Epithelial cell of esophagus (primary cell): ENCODE data around the gene DAPK2.

Source experiments
- DNase-seq: peaks from one replicate; pipeline ENCODE4 v3.0.0; 2010; ENCODE audit warnings: low read depth
- H3K4me3 ChIP-seq: 2 replicates; pipeline ENCODE4 v1.5.1; 2011; ENCODE audit warnings: mild to moderate bottlenecking, low read length, control low read depth
- CTCF ChIP-seq: IDR thresholded peaks from 2 replicates; pipeline ENCODE4 v1.5.1; 2011; ENCODE audit warnings: low read depth, mild to moderate bottlenecking, low read length, control low read depth, inconsistent platforms; ENCODE audit not compliant: insufficient read depth; ENCODE audit errors: missing control alignments

DAPK2 gene

GRCh38 chr15:63915873-63916771 is 130.2 kb downstream of the DAPK2 start:
- H3K4me3 ChIP-seq = no peak overlapping the region
- peak; percentile 32 for DNase-seq
- TF ChIP-seq CTCF = peak; percentile 30

- no peak for TF ChIP-seq CTCF
- DNase-seq = peak; percentile 29
- no peak overlapping the region for H3K4me3 ChIP-seq
Measured at GRCh38 chr15:63915209-63915872, 130.9 kb downstream of the DAPK2 start.

GRCh38 chr15:63913786-63914315 is 132.4 kb downstream of the DAPK2 start:
- no peak overlapping the region for H3K4me3 ChIP-seq
- no peak for TF ChIP-seq CTCF
- DNase-seq = peak; percentile 74

- no peak for TF ChIP-seq CTCF
- no peak for DNase-seq
- H3K4me3 ChIP-seq = no peak overlapping the region
Measured at GRCh38 chr15:63913336-63913735, 132.9 kb downstream of the DAPK2 start.

- H3K4me3 ChIP-seq = no peak overlapping the region
- DNase-seq = no peak
- no peak for TF ChIP-seq CTCF
Measured at GRCh38 chr15:63912061-63912615, 134.1 kb downstream of the DAPK2 start.

- DNase-seq = no peak
- TF ChIP-seq CTCF = no peak
- no peak overlapping the region for H3K4me3 ChIP-seq
Measured at GRCh38 chr15:63911160-63911559, 135.1 kb downstream of the DAPK2 start.
